HepG2 (cell line): ENCODE measurements around the gene MTMR3. TPM values are rescaled to one million over a fixed set of nuclear protein-coding genes. Genes with fewer than 3 reads are reported as not detected.
A peak's percentile ranks its signal among the peaks of the same experiment; 100 is the strongest.

Experiments
- ASH2L ChIP-seq: fragments of 300-600, 200-600 bp; sonication (generic); IDR thresholded peaks from 2 replicates; pipeline ENCODE4 v1.7.0; 2017; ENCODE audit warnings: low read depth, mild to moderate bottlenecking, moderate library complexity, mixed read lengths, low read length; ENCODE audit not compliant: insufficient read length
- ATAD3A ChIP-seq: sonication (generic); formaldehyde crosslinking; IDR thresholded peaks from 2 replicates; pipeline ENCODE4 v1.4.0; 2020; ENCODE audit warnings: missing genetic modification reagents
- ATF7-NPFF ChIP-seq: sonication (generic); formaldehyde crosslinking; IDR thresholded peaks from 2 replicates; pipeline ENCODE4 v1.8.1; 2023; ENCODE audit warnings: mild to moderate bottlenecking, low read depth, missing genetic modification reagents, moderate library complexity
- CC2D1A ChIP-seq: sonication (generic); formaldehyde crosslinking; IDR thresholded peaks from 2 replicates; pipeline ENCODE4 v1.8.1; 2023; ENCODE audit warnings: mild to moderate bottlenecking, missing genetic modification reagents
- HNRNPUL1 ChIP-seq: fragments of 200-400 bp; formaldehyde crosslinking; IDR thresholded peaks from 2 replicates; pipeline ENCODE4 v1.6.1; 2017; ENCODE audit warnings: low read depth, mild to moderate bottlenecking, low read length, moderate library complexity
- MIXL1 ChIP-seq: IDR thresholded peaks from 2 replicates; pipeline ENCODE4 v1.6.1; 2016
- NR2F1 ChIP-seq, 2 experiments: fragments of 450-650 bp in 1 of 2; formaldehyde crosslinking in 1 of 2; IDR thresholded peaks; 2 replicates each; pipeline versions ENCODE4 v1.5.0 to v1.6.1; 2016 to 2020; ENCODE audit warnings: mild to moderate bottlenecking in 1 of 2, missing compliant biosample characterization in 1 of 2, missing genetic modification reagents in 1 of 2, moderate library complexity in 1 of 2
- SMAD9 ChIP-seq: sonication (generic); formaldehyde crosslinking; IDR thresholded peaks from 2 replicates; pipeline ENCODE4 v1.5.1; 2020; ENCODE audit warnings: mild to moderate bottlenecking, missing genetic modification reagents
- SOX5 ChIP-seq: IDR thresholded peaks from 2 replicates; pipeline ENCODE4 v1.6.1; 2016; ENCODE audit warnings: borderline replicate concordance
- STAT5B ChIP-seq: sonication (generic); formaldehyde crosslinking; IDR thresholded peaks from 2 replicates; pipeline ENCODE4 v1.4.0; 2020; ENCODE audit warnings: missing genetic modification reagents
- TFE3 ChIP-seq: IDR thresholded peaks from 2 replicates; pipeline ENCODE4 v1.6.1; 2016
- TOE1 ChIP-seq: sonication (generic); formaldehyde crosslinking; IDR thresholded peaks from 2 replicates; pipeline ENCODE4 v1.4.0; 2020; ENCODE audit warnings: mild to moderate bottlenecking, missing genetic modification reagents
- TRIM24 ChIP-seq: sonication (generic); formaldehyde crosslinking; IDR thresholded peaks from 2 replicates; pipeline ENCODE4 v1.8.0; 2022; ENCODE audit warnings: mild to moderate bottlenecking, missing genetic modification reagents
- ZBTB42 ChIP-seq: sonication (generic); formaldehyde crosslinking; IDR thresholded peaks from 2 replicates; pipeline ENCODE4 v1.5.0; 2020; ENCODE audit warnings: mild to moderate bottlenecking, missing genetic modification reagents
- ZNF317 ChIP-seq: sonication (generic); formaldehyde crosslinking; IDR thresholded peaks from 2 replicates; pipeline ENCODE4 v1.5.0; 2020; ENCODE audit warnings: mild to moderate bottlenecking, missing genetic modification reagents
- ZNF329 ChIP-seq: sonication (generic); formaldehyde crosslinking; IDR thresholded peaks from 2 replicates; pipeline ENCODE4 v1.9.0; 2021; ENCODE audit warnings: low read depth, mild to moderate bottlenecking, missing genetic modification reagents
- ZNF33B ChIP-seq: sonication (generic); formaldehyde crosslinking; IDR thresholded peaks from 2 replicates; pipeline ENCODE4 v1.5.1; 2020; ENCODE audit warnings: mild to moderate bottlenecking, missing genetic modification reagents
- ZNF776 ChIP-seq: sonication (generic); formaldehyde crosslinking; IDR thresholded peaks from 2 replicates; pipeline ENCODE4 v1.4.0; 2020; ENCODE audit warnings: mild to moderate bottlenecking, missing genetic modification reagents
- polyA plus RNA-seq, 8 experiments: library from polyadenylated mRNA; depleted of rRNA in 3 of 8; stranded (reverse) in 7 of 8; unstranded in 1 of 8; fragments of >200 nt; fragmentation: Illumina TruSeq in 4 of 8; extraction: Trizol in 4 of 8; gene quantifications; 2 replicates each; pipeline versions ENCODE4 v1.2.1 to v1.2.3, GENCODE V29; 2011 to 2016; ENCODE audit warnings: low read depth in 4 of 8, missing spikeins in 1 of 8, mixed read lengths in 1 of 8; ENCODE audit not compliant: insufficient read depth in 1 of 8
- total RNA-seq, 5 experiments: library from RNA; depleted of rRNA; stranded (reverse); fragments of >200 nt; fragmentation: Illumina TruSeq; extraction: Trizol; gene quantifications; 2 replicates each; pipeline ENCODE4 v1.2.3, GENCODE V29; 2016; ENCODE audit warnings: low read depth in 1 of 5
- TF ChIP-seq, protein P1 (sequence below): sonication (generic); formaldehyde crosslinking; IDR thresholded peaks from 2 replicates; pipeline ENCODE4 v1.4.0; 2020; ENCODE audit warnings: mild to moderate bottlenecking, missing genetic modification reagents
- TF ChIP-seq, protein P2 (sequence below): sonication (generic); formaldehyde crosslinking; IDR thresholded peaks from 2 replicates; pipeline ENCODE4 v1.8.1; 2023; ENCODE audit warnings: mild to moderate bottlenecking, moderate library complexity, missing genetic modification reagents

The MTMR3 gene
- total and polyA plus RNA-seq, 2 of the 13 experiments (the other 11 are each of a cell fraction or from before 2014, with no cell fraction given): 12.6 to 24.8 TPM

DNA sequence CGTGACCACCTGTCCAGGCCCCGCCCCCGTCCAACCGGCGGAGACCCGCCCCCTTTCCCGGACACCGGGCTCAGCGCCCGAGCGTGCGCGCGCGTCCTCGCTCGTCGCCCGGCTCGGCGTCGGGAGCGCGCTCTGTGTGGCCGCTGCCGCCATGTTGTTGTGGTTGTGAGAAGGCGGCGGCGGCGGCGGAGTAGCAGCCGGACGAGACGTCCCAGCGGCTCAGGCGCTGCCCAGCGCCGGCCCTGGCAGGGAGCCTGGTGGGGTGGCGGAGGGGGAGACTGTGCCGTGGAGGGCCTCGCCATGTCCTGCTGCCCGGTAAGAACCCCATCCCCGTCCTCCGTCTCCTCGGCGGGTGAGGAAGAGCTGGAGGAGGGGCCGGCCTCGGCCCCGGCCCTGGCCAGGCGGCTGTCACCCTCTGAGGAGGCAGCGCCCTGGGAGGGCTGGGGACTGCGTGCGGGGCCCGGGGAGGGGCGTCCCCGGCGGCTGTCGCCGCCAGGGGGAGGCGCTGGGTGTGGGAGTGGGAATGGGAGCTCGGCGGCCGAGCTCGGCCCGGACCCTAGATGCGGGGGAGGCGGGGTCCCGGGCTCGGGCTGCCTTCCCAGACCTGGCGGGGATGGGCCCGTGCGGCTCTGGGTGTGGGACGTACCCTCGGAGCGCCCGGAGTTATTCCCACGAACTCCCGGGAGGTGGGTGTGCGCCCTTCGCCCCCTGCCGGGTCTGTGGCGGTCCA is at the start of gene MTMR3 (continued):
- TF ChIP-seq, protein P1, sequence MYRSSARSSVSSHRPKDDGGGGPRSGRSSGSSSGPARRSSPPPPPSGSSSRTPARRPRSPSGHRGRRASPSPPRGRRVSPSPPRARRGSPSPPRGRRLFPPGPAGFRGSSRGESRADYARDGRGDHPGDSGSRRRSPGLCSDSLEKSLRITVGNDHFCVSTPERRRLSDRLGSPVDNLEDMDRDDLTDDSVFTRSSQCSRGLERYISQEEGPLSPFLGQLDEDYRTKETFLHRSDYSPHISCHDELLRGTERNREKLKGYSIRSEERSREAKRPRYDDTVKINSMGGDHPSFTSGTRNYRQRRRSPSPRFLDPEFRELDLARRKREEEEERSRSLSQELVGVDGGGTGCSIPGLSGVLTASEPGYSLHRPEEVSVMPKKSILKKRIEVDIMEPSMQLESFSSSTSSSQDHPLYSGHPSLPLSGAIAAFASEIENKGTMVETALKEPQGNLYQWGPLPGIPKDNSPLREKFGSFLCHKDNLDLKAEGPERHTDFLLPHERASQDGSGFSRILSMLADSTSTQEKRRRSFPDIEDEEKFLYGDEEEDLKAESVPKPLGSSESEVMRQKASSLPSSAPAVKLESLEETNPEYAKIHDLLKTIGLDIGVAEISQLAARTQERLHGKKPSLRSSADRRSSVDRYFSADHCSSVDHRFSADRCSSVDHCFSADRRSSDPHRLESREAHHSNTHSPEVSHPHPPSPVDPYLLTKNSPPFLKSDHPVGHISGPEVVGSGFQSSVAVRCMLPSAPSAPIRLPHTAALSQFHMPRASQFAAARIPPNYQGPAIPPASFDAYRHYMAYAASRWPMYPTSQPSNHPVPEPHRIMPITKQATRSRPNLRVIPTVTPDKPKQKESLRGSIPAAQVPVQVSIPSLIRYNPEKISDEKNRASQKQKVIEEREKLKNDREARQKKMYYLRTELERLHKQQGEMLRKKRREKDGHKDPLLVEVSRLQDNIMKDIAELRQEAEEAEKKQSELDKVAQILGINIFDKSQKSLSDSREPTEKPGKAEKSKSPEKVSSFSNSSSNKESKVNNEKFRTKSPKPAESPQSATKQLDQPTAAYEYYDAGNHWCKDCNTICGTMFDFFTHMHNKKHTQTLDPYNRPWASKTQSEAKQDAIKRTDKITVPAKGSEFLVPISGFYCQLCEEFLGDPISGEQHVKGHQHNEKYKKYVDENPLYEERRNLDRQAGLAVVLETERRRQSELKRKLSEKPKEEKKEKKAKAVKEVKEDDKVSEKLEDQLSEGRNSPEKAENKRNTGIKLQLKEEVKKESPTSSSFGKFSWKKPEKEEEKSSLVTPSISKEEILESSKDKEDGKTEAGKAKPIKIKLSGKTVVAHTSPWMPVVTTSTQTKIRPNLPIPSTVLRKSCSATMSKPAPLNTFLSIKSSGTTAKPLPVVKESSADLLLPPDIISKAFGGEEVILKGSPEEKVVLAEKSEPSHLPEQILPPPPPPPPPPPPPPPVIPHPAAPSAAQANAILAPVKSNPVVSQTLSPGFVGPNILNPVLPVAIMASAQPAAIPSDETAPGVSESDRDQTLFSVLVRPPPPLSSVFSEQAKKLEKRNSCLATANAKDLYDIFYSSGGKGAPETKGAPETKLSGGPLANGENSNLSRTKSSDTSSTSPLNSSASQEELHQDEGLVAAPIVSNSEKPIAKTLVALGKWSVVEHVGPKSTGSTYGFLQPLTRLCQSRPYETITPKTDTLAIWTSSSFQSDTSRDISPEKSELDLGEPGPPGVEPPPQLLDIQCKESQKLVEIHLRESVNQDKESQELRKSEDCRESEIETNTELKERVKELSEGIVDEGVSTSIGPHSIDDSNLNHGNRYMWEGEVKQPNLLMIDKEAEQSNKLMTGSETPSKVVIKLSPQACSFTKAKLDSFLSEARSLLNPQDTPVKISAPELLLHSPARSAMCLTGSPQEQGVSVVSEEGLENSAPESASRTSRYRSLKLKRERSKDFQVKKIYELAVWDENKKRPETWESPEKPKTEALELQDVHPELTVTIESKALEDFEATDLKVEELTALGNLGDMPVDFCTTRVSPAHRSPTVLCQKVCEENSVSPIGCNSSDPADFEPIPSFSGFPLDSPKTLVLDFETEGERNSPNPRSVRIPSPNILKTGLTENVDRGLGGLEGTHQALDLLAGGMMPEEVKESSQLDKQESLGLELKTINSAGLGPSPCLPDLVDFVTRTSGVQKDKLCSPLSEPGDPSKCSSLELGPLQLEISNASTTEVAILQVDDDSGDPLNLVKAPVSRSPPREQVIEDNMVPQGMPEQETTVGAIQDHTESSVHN (CRISPR knock-in tag): no peak; the same call in 1 of the 2 replicates
- no peak for TF ChIP-seq ATF7-NPFF
- no peak for TF ChIP-seq CC2D1A (CRISPR knock-in tag)
- TF ChIP-seq MIXL1 (CRISPR knock-in tag): no peak
- no peak for TF ChIP-seq STAT5B
- TF ChIP-seq ATAD3A: no peak
- peak in 1 of 2 experiments; percentile 49; a peak in 1 of 4 replicates for TF ChIP-seq NR2F1 (CRISPR knock-in tag; IDR thresholded peaks at IDR 0.05)
- TF ChIP-seq TOE1 (CRISPR knock-in tag): no peak
- 0 out of 2 replicates have a peak, but pooled peaks have one; percentile 44 for TF ChIP-seq TFE3 (CRISPR knock-in tag)
- TF ChIP-seq ZNF317 (CRISPR knock-in tag): peak; percentile 72
- TF ChIP-seq ZNF329: no peak
- 0 out of 2 replicates have a peak, but pooled peaks have one; percentile 74 for TF ChIP-seq ZBTB42 (CRISPR knock-in tag)
- peak; percentile 56 for TF ChIP-seq ASH2L
- TF ChIP-seq ZNF33B (CRISPR knock-in tag): no peak
- TF ChIP-seq HNRNPUL1: no peak
- TF ChIP-seq SOX5 (CRISPR knock-in tag): no peak
- TF ChIP-seq ZNF776 (CRISPR knock-in tag): peak; percentile 23; the same call in 1 of the 2 replicates
- no peak for TF ChIP-seq TRIM24 (CRISPR knock-in tag)
- TF ChIP-seq SMAD9: no peak
- TF ChIP-seq, protein P2, sequence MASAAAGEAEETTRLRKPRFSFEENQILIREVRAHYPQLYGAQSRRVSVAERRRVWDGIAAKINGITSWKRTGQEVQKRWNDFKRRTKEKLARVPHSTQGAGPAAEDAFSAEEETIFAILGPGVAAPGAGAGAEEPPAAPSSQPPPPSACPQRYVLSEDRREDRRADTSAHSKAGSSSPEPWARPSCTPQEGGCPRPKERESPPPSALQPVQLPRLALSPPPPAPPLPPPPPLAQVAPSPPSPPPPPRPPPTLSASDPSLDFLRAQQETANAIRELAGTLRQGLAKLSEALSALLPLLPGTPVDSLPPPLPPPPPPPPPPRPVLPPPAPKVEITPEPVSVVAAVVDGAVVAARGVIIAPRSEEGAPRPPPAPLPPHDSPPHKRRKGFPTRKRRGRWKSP (CRISPR knock-in tag): 0 out of 2 replicates have a peak, but pooled peaks have one; percentile 19
